Smooth muscle cell (in vitro differentiated cells): ENCODE results near the gene CAMSAP1. TPM values are rescaled to one million over a fixed set of nuclear protein-coding genes. Genes with fewer than 3 reads are reported as not detected.
A peak's percentile ranks its signal among the peaks of the same experiment; 100 is the strongest.

Source experiments
- DNase-seq: peaks from one replicate; lab custom pipeline; 2025; ENCODE audit not compliant: unreplicated experiment; lab: John Stamatoyannopoulos, UW
- H2AFZ ChIP-seq: fragments of 200-600 bp; sonication (generic); 2 replicates; pipeline ENCODE4 v1.6.0; 2016; ENCODE audit warnings: antibody characterized with exemption, low read depth, mild to moderate bottlenecking
- H3F3A ChIP-seq: fragments of 200-600 bp; sonication (generic); 2 replicates; pipeline ENCODE4 v1.6.0; 2017; ENCODE audit warnings: antibody characterized with exemption, low read depth
- H3K27ac ChIP-seq: fragments of 200-600 bp; sonication (generic); 2 replicates; pipeline ENCODE4 v1.5.1; 2016; ENCODE audit warnings: low read depth, mild to moderate bottlenecking
- H3K27me3 ChIP-seq: fragments of 200-600 bp; sonication (generic); 2 replicates; pipeline ENCODE4 v1.6.1; 2016; ENCODE audit warnings: low read depth, mild to moderate bottlenecking
- H3K36me3 ChIP-seq: fragments of 200-600 bp; sonication (generic); 2 replicates; pipeline ENCODE4 v1.5.1; 2016; ENCODE audit warnings: low read depth
- H3K4me1 ChIP-seq: fragments of 200-600 bp; sonication (generic); 2 replicates; pipeline ENCODE4 v1.5.1; 2016; ENCODE audit warnings: low read depth
- H3K4me2 ChIP-seq: fragments of 200-600 bp; sonication (generic); 2 replicates; pipeline ENCODE4 v1.6.0; 2016; ENCODE audit warnings: mild to moderate bottlenecking
- H3K4me3 ChIP-seq: fragments of 200-600 bp; sonication (generic); 2 replicates; pipeline ENCODE4 v1.5.1; 2016; ENCODE audit warnings: mild to moderate bottlenecking
- H3K79me2 ChIP-seq: fragments of 200-600 bp; sonication (generic); 2 replicates; pipeline ENCODE4 v1.6.0; 2016; ENCODE audit warnings: low read depth, mild to moderate bottlenecking
- H3K9ac ChIP-seq: fragments of 200-600 bp; sonication (generic); 2 replicates; pipeline ENCODE4 v1.6.0; 2016; ENCODE audit warnings: low read depth
- H3K9me3 ChIP-seq: fragments of 200-600 bp; sonication (generic); replicated peaks from 2 replicates; pipeline ENCODE4 v1.5.1; 2016; ENCODE audit warnings: low read depth
- H4K20me1 ChIP-seq: fragments of 200-600 bp; sonication (generic); 2 replicates; pipeline ENCODE4 v1.6.0; 2016; ENCODE audit warnings: low read depth
- CTCF ChIP-seq: fragments of 200-600 bp; sonication (generic); IDR thresholded peaks from 2 replicates; pipeline ENCODE4 v1.5.1; 2017; ENCODE audit warnings: borderline replicate concordance, mild to moderate bottlenecking, antibody characterized with exemption; ENCODE audit not compliant: insufficient read depth, poor library complexity, severe bottlenecking
- WGBS: methylation state at CpG from one replicate; pipeline ENCODE4 v1.1.7; 2016; ENCODE audit warnings: low lambda C conversion rate; 5-methylcytosine and 5-hydroxymethylcytosine counted together
- polyA plus RNA-seq: library from polyadenylated mRNA; unstranded; fragments of >200 nt; fragmentation: Nextera tagmentation; extraction: Ambion mirVana; gene quantifications from 2 replicates; pipeline ENCODE4 v1.2.1, GENCODE V29; 2016
- total RNA-seq: library from RNA; depleted of rRNA; stranded (reverse); fragments of >200 nt; gene quantifications from 2 replicates; pipeline ENCODE4 v1.2.3, GENCODE V29; 2014

Gene CAMSAP1
- total and polyA plus RNA-seq, 2 experiments from 2014 or later, result 5.4 to 17.8 TPM

- Histone ChIP-seq H3K9ac (no peak overlapping the region), H3K4me3 (no peak overlapping the region), H3K27ac (peak overlapping the region; percentile 91), H3K4me2 (peak overlapping the region; percentile 81), H3K36me3 (no peaks in the 10 kb centered on the region), H3K4me1 (peaks cover 60% of the 10 kb centered on the region), H3K9me3 (no peaks in the 10 kb centered on the region), H4K20me1 (peaks cover 100% of the 10 kb centered on the region), H3K27me3 (no peaks in the 10 kb centered on the region), H3K79me2 (peaks cover 90% of the 10 kb centered on the region), H2AFZ (no peak overlapping the region), H3F3A (peaks cover 6% of the 10 kb centered on the region)
- 80% methylated on average over 12 of the region's 12 CpGs for WGBS
- no peak for TF ChIP-seq CTCF
- no peak for DNase-seq
These were observed 19.7 kb downstream of the CAMSAP1 start for GRCh38 chr9:135887585-135888050.

- peaks cover 60% of the 10 kb centered on the region for H3K4me1 ChIP-seq
These were observed 20.3 kb downstream of the CAMSAP1 start for GRCh38 chr9:135887021-135887507.

GRCh38 chr9:135886147-135886981 is 21.0 kb downstream of the CAMSAP1 start:
- Histone ChIP-seq H3K9ac (peak overlapping the region; percentile 76), H3K79me2 (peaks cover 90% of the 10 kb centered on the region), H3K4me2 (peak overlapping the region; percentile 81), H3K4me1 (peaks cover 55% of the 10 kb centered on the region), H4K20me1 (peaks cover 100% of the 10 kb centered on the region), H3K4me3 (no peak overlapping the region), H3F3A (peaks cover 6% of the 10 kb centered on the region), H3K9me3 (no peaks in the 10 kb centered on the region), H3K27me3 (no peaks in the 10 kb centered on the region), H3K36me3 (no peaks in the 10 kb centered on the region), H2AFZ (no peak overlapping the region), H3K27ac (peak overlapping the region; percentile 91)
- 43% methylated on average over 21 of the region's 21 CpGs for WGBS
- DNase-seq, result no peak
- TF ChIP-seq CTCF, result no peak

More at GRCh38 chr9:135887021-135887507, 20.3 kb downstream of the CAMSAP1 start:
- peaks cover 90% of the 10 kb centered on the region for H3K79me2 ChIP-seq
- peak overlapping the region; percentile 91 for H3K27ac ChIP-seq
- no peak for DNase-seq
- no peaks in the 10 kb centered on the region for H3K9me3 ChIP-seq
- no peak overlapping the region for H3K4me3 ChIP-seq
- peaks cover 6% of the 10 kb centered on the region for H3F3A ChIP-seq
- H3K27me3 ChIP-seq, result no peaks in the 10 kb centered on the region
- H2AFZ ChIP-seq, result no peak overlapping the region
- H3K4me2 ChIP-seq, result peak overlapping the region; percentile 81
- peak overlapping the region; percentile 66 for H3K9ac ChIP-seq
- H4K20me1 ChIP-seq, result peaks cover 100% of the 10 kb centered on the region
- TF ChIP-seq CTCF, result no peak
- WGBS, result 83% methylated on average over 18 of the region's 18 CpGs
- H3K36me3 ChIP-seq, result no peaks in the 10 kb centered on the region
